NT2/D1 (cell line): ENCODE data around the gene SCN10A.

Experiments used
- DNase-seq: peaks from one replicate; pipeline ENCODE4 v3.0.0-alpha.2; 2011; ENCODE audit warnings: low read depth, low spot score
- H3K27me3 ChIP-seq: 2 replicates; pipeline ENCODE4 v1.6.0; 2011; ENCODE audit warnings: mild to moderate bottlenecking; ENCODE audit not compliant: insufficient read length, insufficient read depth
- H3K36me3 ChIP-seq: 2 replicates; pipeline ENCODE4 v1.6.1; 2011; ENCODE audit warnings: mild to moderate bottlenecking, low read length, mixed read lengths; ENCODE audit not compliant: insufficient read depth, insufficient read length
- H3K4me1 ChIP-seq: 2 replicates; pipeline ENCODE4 v1.5.1; 2011; ENCODE audit not compliant: insufficient read depth, insufficient read length
- H3K4me3 ChIP-seq: 2 replicates; pipeline ENCODE4 v1.5.1; 2011; ENCODE audit warnings: low read depth; ENCODE audit not compliant: insufficient read length
- H3K9ac ChIP-seq: 2 replicates; pipeline ENCODE4 v1.6.0; 2011; ENCODE audit warnings: low read depth; ENCODE audit not compliant: insufficient read length
- H3K9me3 ChIP-seq: 2 replicates; pipeline ENCODE4 v1.5.1; 2011; ENCODE audit warnings: mild to moderate bottlenecking, low read length; ENCODE audit not compliant: insufficient read depth
- SUZ12 ChIP-seq: IDR thresholded peaks from 2 replicates; pipeline ENCODE4 v1.6.1; 2011; ENCODE audit not compliant: insufficient read length, insufficient read depth; ENCODE audit errors: extremely low read depth
- YY1 ChIP-seq: IDR thresholded peaks from 2 replicates; pipeline ENCODE4 v1.6.1; 2011; ENCODE audit not compliant: insufficient read length, insufficient read depth
- ZNF274 ChIP-seq: IDR thresholded peaks from 2 replicates; pipeline ENCODE4 v1.6.1; 2011; ENCODE audit warnings: mild to moderate bottlenecking, low read depth, low read length

Gene SCN10A

GRCh38 chr3:38655708-38656300 is 160.2 kb downstream of the SCN10A start:
- DNase-seq: peak; percentile 68
- peaks cover 13% of the 10 kb centered on the region for H3K9me3 ChIP-seq
- peaks cover 4% of the 10 kb centered on the region for H3K4me1 ChIP-seq
- no peak overlapping the region for H3K4me3 ChIP-seq
- no peaks in the 10 kb centered on the region for H3K36me3 ChIP-seq
- no peak overlapping the region for H3K9ac ChIP-seq
- no peak for TF ChIP-seq ZNF274
- TF ChIP-seq SUZ12: no peak
- no peak for TF ChIP-seq YY1
- H3K27me3 ChIP-seq: peaks cover 35% of the 10 kb centered on the region

- Histone ChIP-seq H3K36me3 (no peaks in the 10 kb centered on the region), H3K27me3 (peaks cover 50% of the 10 kb centered on the region), H3K4me3 (no peak overlapping the region), H3K9ac (no peak overlapping the region), H3K9me3 (peaks cover 12% of the 10 kb centered on the region; the same call in 1 of the 2 replicates), H3K4me1 (peaks cover 5% of the 10 kb centered on the region)
- DNase-seq: no peak
- TF ChIP-seq SUZ12: no peak
- TF ChIP-seq YY1: no peak
- no peak for TF ChIP-seq ZNF274
Observed at GRCh38 chr3:38653685-38654537, 162.1 kb downstream of the SCN10A start.

- TF ChIP-seq SUZ12: no peak
- peaks cover 12% of the 10 kb centered on the region for H3K4me1 ChIP-seq
- peaks cover 12% of the 10 kb centered on the region; the same call in 1 of the 2 replicates for H3K9me3 ChIP-seq
- H3K4me3 ChIP-seq: no peak overlapping the region
- no peaks in the 10 kb centered on the region for H3K36me3 ChIP-seq
- H3K9ac ChIP-seq: no peak overlapping the region
- H3K27me3 ChIP-seq: peaks cover 60% of the 10 kb centered on the region
- no peak for DNase-seq
Observed at GRCh38 chr3:38652934-38653333, 163.1 kb downstream of the SCN10A start.

GRCh38 chr3:38651153-38651789 is 164.7 kb downstream of the SCN10A start:
- peaks cover 12% of the 10 kb centered on the region for H3K4me1 ChIP-seq
- H3K4me3 ChIP-seq: no peak overlapping the region
- H3K9ac ChIP-seq: no peak overlapping the region
- no peaks in the 10 kb centered on the region for H3K36me3 ChIP-seq
- H3K9me3 ChIP-seq: peaks cover 12% of the 10 kb centered on the region; the same call in 1 of the 2 replicates
- DNase-seq: peak; percentile 74
- H3K27me3 ChIP-seq: peaks cover 63% of the 10 kb centered on the region
- TF ChIP-seq YY1 (no peak), ZNF274 (no peak), SUZ12 (no peak)

GRCh38 chr3:38650248-38650951 is 165.6 kb downstream of the SCN10A start:
- H3K4me3 ChIP-seq: peak overlapping the region; percentile 43
- H3K9me3 ChIP-seq: peaks cover 12% of the 10 kb centered on the region; the same call in 1 of the 2 replicates
- H3K9ac ChIP-seq: peak overlapping the region; percentile 62
- H3K27me3 ChIP-seq: peaks cover 62% of the 10 kb centered on the region
- no peak for DNase-seq
- no peaks in the 10 kb centered on the region for H3K36me3 ChIP-seq
- TF ChIP-seq SUZ12 (no peak), YY1 (no peak), ZNF274 (no peak)
- H3K4me1 ChIP-seq: peaks cover 10% of the 10 kb centered on the region

- H3K9me3 ChIP-seq: peaks cover 12% of the 10 kb centered on the region; the same call in 1 of the 2 replicates
- TF ChIP-seq ZNF274 (no peak), YY1 (no peak), SUZ12 (no peak)
- DNase-seq: no peak
- no peaks in the 10 kb centered on the region for H3K36me3 ChIP-seq
- peaks cover 62% of the 10 kb centered on the region for H3K27me3 ChIP-seq
- peaks cover 10% of the 10 kb centered on the region for H3K4me1 ChIP-seq
- peak within 1 kb of the TSS; percentile 79 for H3K9ac ChIP-seq
- peak within 1 kb of the TSS; percentile 67 for H3K4me3 ChIP-seq
Observed at GRCh38 chr3:38649500-38650247, 166.3 kb downstream of the SCN10A start, which contains the start of gene SCN5A. TSS of gene SCN5A (minus strand) at chr3:38649687. CDS start at chr3:38633307, 16,380 bp downstream.
